ENCODE results near the gene TRMT10C. TPM values are rescaled to one million over a fixed set of nuclear protein-coding genes. Genes with fewer than 3 reads are reported as not detected.

TRMT10C gene
- total and polyA plus RNA-seq, 9 of the 15 experiments (the other 6 are each of a cell fraction or from before 2014, with no cell fraction given) = 48.6 to 106 (median 63.9) TPM

DNA sequence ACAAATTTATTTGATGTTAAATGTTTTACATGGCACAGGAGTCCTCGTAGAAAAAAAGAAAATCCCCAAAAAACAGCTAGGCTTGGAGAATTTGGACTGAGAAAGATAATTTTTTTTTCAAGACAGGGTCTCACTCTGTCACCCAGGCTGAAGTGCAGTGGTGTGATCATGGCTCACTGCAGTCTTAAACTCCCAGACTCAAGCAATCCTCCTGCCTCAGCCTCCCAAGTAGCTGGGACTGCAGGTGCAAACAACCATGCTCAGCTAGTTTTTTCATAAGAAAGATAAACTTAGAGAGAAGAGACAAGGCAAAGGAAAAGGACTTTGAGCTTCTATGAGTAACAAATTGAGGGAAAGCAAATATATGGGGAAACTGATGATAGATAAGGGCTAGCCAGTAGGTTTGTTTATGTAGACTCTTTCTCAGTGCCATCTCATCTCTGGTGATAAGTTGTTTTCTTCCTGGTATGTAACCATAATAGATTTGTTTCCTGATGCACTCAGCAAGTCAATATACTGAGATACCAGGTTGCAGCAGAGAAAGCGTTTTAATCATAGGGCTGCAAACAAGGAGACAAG lies 13.1 kb upstream of the TRMT10C start:
- ATAC-seq = no peak; the same call in 2 of the 3 replicates
- 34% methylated on average over 2 of the region's 2 CpGs for WGBS (ENCODE audit: insufficient coverage, low coverage, missing lambda C conversion rate)
- no peaks in the 10 kb centered on the region; a peak in 2 of 5 replicates for H3K4me1 ChIP-seq (replicated peaks in 1 of 2; ENCODE audit: control insufficient read depth in 2 of 2, insufficient read depth in 2 of 2, low read length in 2 of 2)

GRCh38 chr3:101549473-101549872 lies 12.2 kb upstream of the TRMT10C start:
- POLR2A ChIA-PET = no interaction called here
- H3K4me3 ChIP-seq = no peak overlapping the region
- TF ChIP-seq EZH2 (IDR thresholded peaks at IDR 0.05; ENCODE audit: borderline replicate concordance, low read depth, low read length) (no peak), TAL1 (IDR thresholded peaks at IDR 0.05) (no peak), LEF1 (IDR thresholded peaks at IDR 0.05) (no peak), ZNF133 (CRISPR knock-in tag; IDR thresholded peaks at IDR 0.05) (no peak), MAZ (CRISPR knock-in tag; conservative IDR thresholded peaks at IDR 0.05 in 1 of 2, IDR thresholded peaks at IDR 0.05 in 1 of 2) (no peak), BCOR (IDR thresholded peaks at IDR 0.05) (no peak), ZFP36 (IDR thresholded peaks at IDR 0.05; ENCODE audit: low read depth, low read length, partially characterized antibody) (no peak), CEBPG (CRISPR knock-in tag; IDR thresholded peaks at IDR 0.05) (no peak), CEBPG (tag; conservative IDR thresholded peaks at IDR 0.05 in 1 of 2, IDR thresholded peaks at IDR 0.05 in 1 of 2) (no peak), ZNF584 (CRISPR knock-in tag; IDR thresholded peaks at IDR 0.05; ENCODE audit: low read depth) (no peak), GABPA (tag; conservative IDR thresholded peaks at IDR 0.05; ENCODE audit: low read depth) (no peak)

More for the DNA sequence above, 13.1 kb upstream of the TRMT10C start:
- H2AFZ ChIP-seq (ENCODE audit: low read depth, low read length) = no peak overlapping the region
- H3K9me3 ChIP-seq (replicated peaks; ENCODE audit: control insufficient read depth, insufficient read depth, low read depth, low read length) = no peaks in the 10 kb centered on the region
- H3K36me3 ChIP-seq (ENCODE audit: control insufficient read depth, insufficient read depth, low read length) = no peaks in the 10 kb centered on the region
- POLR2A ChIA-PET = interaction anchor here (2.1 kb wide), 1 partner anchor 13 kb away, joined by 4 read pairs; the partner anchor contains the start of gene TRMT10C
- TF ChIP-seq KAT2B (IDR thresholded peaks at IDR 0.05; ENCODE audit: low read depth, low read length) (no peak), DLX4 (CRISPR knock-in tag; IDR thresholded peaks at IDR 0.05) (no peak), BMI1 (IDR thresholded peaks at IDR 0.05; ENCODE audit: low read length) (no peak), ZNF551 (CRISPR knock-in tag; IDR thresholded peaks at IDR 0.05) (no peak), ZBED1 (IDR thresholded peaks at IDR 0.05) (no peak), PRMT5 (CRISPR knock-in tag; IDR thresholded peaks at IDR 0.05) (no peak), MYNN (IDR thresholded peaks at IDR 0.05) (no peak), MYNN (CRISPR knock-in tag; IDR thresholded peaks at IDR 0.05) (no peak)
- no peak overlapping the region for H3K4me3 ChIP-seq
- no peak for FAIRE-seq
- no peak overlapping the region for H3K4me2 ChIP-seq (ENCODE audit: insufficient read depth, low read length)
- BruUV-seq (replicated peaks) = no TSS peak
- no peak overlapping the region for H3K27ac ChIP-seq (ENCODE audit: extremely low read depth, low read depth, low read length)
- in situ Hi-C loops (cut with MboI) = no loop called here
- no peak overlapping the region for H3K9ac ChIP-seq (ENCODE audit: insufficient read depth in 1 of 2, low read depth in 2 of 2, low read length in 2 of 2)
- intact Hi-C loops (cut with micrococcal nuclease) = no loop called here
- H3K27me3 ChIP-seq (ENCODE audit: control insufficient read depth in 2 of 2, insufficient read depth in 2 of 2, low read length in 2 of 2) = no peaks in the 10 kb centered on the region
- H3K79me2 ChIP-seq (ENCODE audit: control insufficient read depth, insufficient read depth, low read length) = no peaks in the 10 kb centered on the region
- DNase-seq (ENCODE audit: extremely low read depth in 1 of 4, low spot score in 3 of 4) = no peak
- CTCF ChIA-PET (ENCODE audit: low intra/inter-chr PET ratio) = no interaction called here
- no peaks in the 10 kb centered on the region for H4K20me1 ChIP-seq (replicated peaks; ENCODE audit: control insufficient read depth, insufficient read depth, low read length)
- no peaks in the 10 kb centered on the region for H3K9me1 ChIP-seq (ENCODE audit: control insufficient read depth, insufficient read depth, low read length)

More at GRCh38 chr3:101549473-101549872, 12.2 kb upstream of the TRMT10C start:
- intact Hi-C loops (cut with micrococcal nuclease) (no loop called here), in situ Hi-C loops (cut with MboI) (no loop called here)
- FAIRE-seq = no peak
- Histone ChIP-seq H3K27ac (ENCODE audit: extremely low read depth, low read depth, low read length) (no peak overlapping the region), H3K4me2 (ENCODE audit: insufficient read depth, low read length) (no peak overlapping the region), H4K20me1 (replicated peaks; ENCODE audit: control insufficient read depth, insufficient read depth, low read length) (no peaks in the 10 kb centered on the region), H3K27me3 (ENCODE audit: control insufficient read depth in 2 of 2, insufficient read depth in 2 of 2, low read length in 2 of 2) (no peaks in the 10 kb centered on the region), H3K79me2 (ENCODE audit: control insufficient read depth, insufficient read depth, low read length) (no peaks in the 10 kb centered on the region), H2AFZ (ENCODE audit: low read depth, low read length) (no peak overlapping the region), H3K9me3 (replicated peaks; ENCODE audit: control insufficient read depth, insufficient read depth, low read depth, low read length) (no peaks in the 10 kb centered on the region), H3K9me1 (ENCODE audit: control insufficient read depth, insufficient read depth, low read length) (no peaks in the 10 kb centered on the region), H3K9ac (ENCODE audit: insufficient read depth in 1 of 2, low read depth in 2 of 2, low read length in 2 of 2) (no peak overlapping the region), H3K36me3 (ENCODE audit: control insufficient read depth, insufficient read depth, low read length) (no peaks in the 10 kb centered on the region), H3K4me1 (replicated peaks in 1 of 2; ENCODE audit: control insufficient read depth in 2 of 2, insufficient read depth in 2 of 2, low read length in 2 of 2) (no peaks in the 10 kb centered on the region; a peak in 1 of 5 replicates)
- no peak for DNase-seq (ENCODE audit: extremely low read depth in 1 of 4, low spot score in 3 of 4)
- WGBS (ENCODE audit: insufficient coverage, low coverage, missing lambda C conversion rate) = 75% methylated on average over 1 of the region's 1 CpG
- ATAC-seq = no peak
- BruUV-seq (replicated peaks) = no TSS peak
- CTCF ChIA-PET (ENCODE audit: low intra/inter-chr PET ratio) = no interaction called here
